OCI-LY3 (cell line): ENCODE results near the gene GOLT1A.

Experiments used
- H2AFZ ChIP-seq: fragments of 200-600, 300-600 bp; shearing (Covaris generic); 2 replicates; pipeline ENCODE4 v1.6.0; 2014; ENCODE audit warnings: antibody characterized with exemption, low read depth, low read length
- H3K27ac ChIP-seq: fragments of 200-600, 300-600 bp; sonication (generic); 2 replicates; pipeline ENCODE4 v1.5.1; 2014; ENCODE audit warnings: mild to moderate bottlenecking, low read length, moderate library complexity, mixed read lengths
- H3K27me3 ChIP-seq: fragments of 200-600, 300-600 bp; sonication (generic); 2 replicates; pipeline ENCODE4 v1.6.1; 2014; ENCODE audit warnings: low read depth, low read length, mixed read lengths
- H3K36me3 ChIP-seq: fragments of 200-600, 300-600 bp; sonication (generic); replicated peaks from 2 replicates; pipeline ENCODE3; 2014; ENCODE audit warnings: low read depth, low read length, mixed read lengths
- H3K4me1 ChIP-seq: fragments of 300-600, 200-600 bp; sonication (generic); 2 replicates; pipeline ENCODE4 v1.6.1; 2014; ENCODE audit warnings: low read length, mixed read lengths
- H3K4me2 ChIP-seq: fragments of 200-600, 300-600 bp; sonication (generic); 2 replicates; pipeline ENCODE4 v1.6.1; 2014; ENCODE audit warnings: low read length, mixed read lengths
- H3K4me3 ChIP-seq: fragments of 300-600, 200-600 bp; sonication (generic); 2 replicates; pipeline ENCODE4 v1.5.1; 2014; ENCODE audit warnings: antibody characterized with exemption, mild to moderate bottlenecking, low read length, moderate library complexity
- H3K79me2 ChIP-seq: fragments of 300-600, 200-600 bp; shearing (Covaris generic); 2 replicates; pipeline ENCODE4 v1.6.1; 2014; ENCODE audit warnings: mild to moderate bottlenecking, low read length, mixed read lengths
- H3K9ac ChIP-seq: fragments of 300-600, 200-600 bp; shearing (Covaris generic); 2 replicates; pipeline ENCODE4 v1.6.0; 2014; ENCODE audit warnings: mild to moderate bottlenecking, low read length, moderate library complexity
- H3K9me3 ChIP-seq: fragments of 200-600, 300-600 bp; shearing (Covaris generic); 2 replicates; pipeline ENCODE4 v1.6.1; 2014; ENCODE audit warnings: low read length, mixed read lengths; ENCODE audit not compliant: insufficient read depth
- H4K20me1 ChIP-seq: fragments of 200-600, 300-600 bp; sonication (generic); 2 replicates; pipeline ENCODE4 v1.6.1; 2016; ENCODE audit warnings: low read length, mixed read lengths; ENCODE audit not compliant: insufficient read depth
- EZH2phosphoT487 ChIP-seq: fragments of 200-600 bp; shearing (Covaris generic); IDR thresholded peaks from 2 replicates; pipeline ENCODE4 v1.6.1; 2018; ENCODE audit warnings: antibody characterized with exemption, mixed run types, low read depth
- TF ChIP-seq, protein P1 (sequence below): fragments of 200-600, 300-600 bp; sonication (generic); IDR thresholded peaks from 2 replicates; pipeline ENCODE4 v1.5.1; 2014; ENCODE audit warnings: antibody characterized with exemption, low read length, low read depth

Gene GOLT1A

DNA sequence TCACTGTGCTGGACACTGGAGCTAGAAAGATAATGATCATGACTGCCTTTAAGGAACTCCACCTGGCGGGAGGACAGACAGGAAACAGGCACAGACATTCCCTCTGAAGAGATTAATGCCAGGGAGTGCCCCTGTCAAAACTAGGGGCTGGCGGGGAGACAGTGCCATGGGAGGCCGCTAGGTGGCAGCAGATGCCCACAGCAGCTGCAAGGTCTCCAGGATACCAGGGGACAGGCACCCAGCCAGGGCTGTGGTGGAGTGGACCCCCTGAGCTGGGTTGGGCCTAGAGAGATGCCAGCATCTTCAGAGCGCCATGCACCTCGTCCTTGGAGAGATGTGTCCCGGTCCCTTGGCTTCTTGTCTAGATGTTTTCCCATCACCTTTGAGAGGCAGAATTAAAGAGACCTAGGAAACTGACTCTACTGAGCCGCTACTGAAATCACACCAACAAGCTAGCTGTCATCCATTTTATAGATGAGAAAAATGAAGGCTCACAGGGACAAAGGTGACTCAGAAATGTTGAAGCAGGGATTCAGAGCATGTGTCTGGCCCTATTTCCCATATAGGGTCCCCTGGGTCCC is 51.2 kb downstream of the GOLT1A start:
- peaks cover 24% of the 10 kb centered on the region for H3K27me3 ChIP-seq
- H3K79me2 ChIP-seq = no peaks in the 10 kb centered on the region
- no peaks in the 10 kb centered on the region for H3K4me1 ChIP-seq
- no peak overlapping the region for H2AFZ ChIP-seq
- H3K4me2 ChIP-seq = no peak overlapping the region
- no peak overlapping the region for H3K9ac ChIP-seq
- H4K20me1 ChIP-seq = no peaks in the 10 kb centered on the region
- no peak for TF ChIP-seq EZH2phosphoT487
- TF ChIP-seq, protein P1, sequence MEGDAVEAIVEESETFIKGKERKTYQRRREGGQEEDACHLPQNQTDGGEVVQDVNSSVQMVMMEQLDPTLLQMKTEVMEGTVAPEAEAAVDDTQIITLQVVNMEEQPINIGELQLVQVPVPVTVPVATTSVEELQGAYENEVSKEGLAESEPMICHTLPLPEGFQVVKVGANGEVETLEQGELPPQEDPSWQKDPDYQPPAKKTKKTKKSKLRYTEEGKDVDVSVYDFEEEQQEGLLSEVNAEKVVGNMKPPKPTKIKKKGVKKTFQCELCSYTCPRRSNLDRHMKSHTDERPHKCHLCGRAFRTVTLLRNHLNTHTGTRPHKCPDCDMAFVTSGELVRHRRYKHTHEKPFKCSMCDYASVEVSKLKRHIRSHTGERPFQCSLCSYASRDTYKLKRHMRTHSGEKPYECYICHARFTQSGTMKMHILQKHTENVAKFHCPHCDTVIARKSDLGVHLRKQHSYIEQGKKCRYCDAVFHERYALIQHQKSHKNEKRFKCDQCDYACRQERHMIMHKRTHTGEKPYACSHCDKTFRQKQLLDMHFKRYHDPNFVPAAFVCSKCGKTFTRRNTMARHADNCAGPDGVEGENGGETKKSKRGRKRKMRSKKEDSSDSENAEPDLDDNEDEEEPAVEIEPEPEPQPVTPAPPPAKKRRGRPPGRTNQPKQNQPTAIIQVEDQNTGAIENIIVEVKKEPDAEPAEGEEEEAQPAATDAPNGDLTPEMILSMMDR = peak; percentile 95
- H3K9me3 ChIP-seq = no peaks in the 10 kb centered on the region
- H3K36me3 ChIP-seq = no peaks in the 10 kb centered on the region
- H3K27ac ChIP-seq = no peak overlapping the region
- no peak overlapping the region for H3K4me3 ChIP-seq

DNA sequence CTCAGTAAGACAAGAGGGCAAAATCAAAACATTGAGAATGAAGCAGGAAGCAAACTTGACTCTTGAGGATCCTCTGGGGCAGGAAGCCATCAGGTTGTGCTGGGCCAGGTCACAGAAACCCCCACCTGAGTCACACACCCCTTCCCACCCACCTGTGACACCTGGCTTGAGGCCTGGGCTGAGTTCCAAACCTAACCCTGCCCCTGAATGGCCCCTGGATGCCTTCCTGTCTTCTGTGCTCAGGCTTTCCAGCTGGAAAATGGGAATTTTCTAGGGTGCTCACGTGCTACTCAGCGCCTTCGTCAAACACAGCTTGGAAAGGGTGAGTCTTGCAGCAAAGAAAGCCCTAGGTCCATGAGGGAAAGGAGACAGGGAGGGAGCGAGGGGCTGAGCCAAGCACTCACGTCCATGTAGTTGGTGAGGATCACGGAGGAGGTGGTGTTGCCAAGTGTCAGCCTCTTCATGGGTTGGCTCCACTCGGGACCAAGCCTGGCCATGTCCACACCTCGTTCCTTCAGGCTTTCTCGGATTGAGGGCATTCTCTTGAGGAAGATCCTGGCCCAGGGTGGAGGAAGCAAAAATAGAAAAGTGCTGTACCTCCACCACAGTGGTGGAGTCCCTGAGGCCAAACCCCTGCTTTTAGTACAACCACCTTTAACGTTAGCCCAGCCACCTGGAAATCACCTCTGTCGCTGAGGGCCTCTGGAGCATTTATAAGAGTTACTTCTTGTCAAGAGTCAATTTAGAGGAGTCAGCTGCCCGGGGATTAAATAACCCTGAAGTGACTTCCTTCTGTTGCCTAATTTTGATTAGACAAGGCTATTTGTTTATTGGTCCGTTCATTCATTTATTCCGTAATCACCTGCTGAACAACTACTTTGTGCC is 51.9 kb downstream of the GOLT1A start:
- TF ChIP-seq, protein P1 = no peak
- no peak for TF ChIP-seq EZH2phosphoT487
- Histone ChIP-seq H3K4me1 (no peaks in the 10 kb centered on the region), H2AFZ (no peak overlapping the region), H3K79me2 (no peaks in the 10 kb centered on the region), H3K4me3 (no peak overlapping the region), H3K4me2 (no peak overlapping the region), H3K9ac (no peak overlapping the region), H4K20me1 (no peaks in the 10 kb centered on the region), H3K27me3 (peaks cover 28% of the 10 kb centered on the region), H3K27ac (no peak overlapping the region), H3K36me3 (no peaks in the 10 kb centered on the region), H3K9me3 (no peaks in the 10 kb centered on the region)

DNA sequence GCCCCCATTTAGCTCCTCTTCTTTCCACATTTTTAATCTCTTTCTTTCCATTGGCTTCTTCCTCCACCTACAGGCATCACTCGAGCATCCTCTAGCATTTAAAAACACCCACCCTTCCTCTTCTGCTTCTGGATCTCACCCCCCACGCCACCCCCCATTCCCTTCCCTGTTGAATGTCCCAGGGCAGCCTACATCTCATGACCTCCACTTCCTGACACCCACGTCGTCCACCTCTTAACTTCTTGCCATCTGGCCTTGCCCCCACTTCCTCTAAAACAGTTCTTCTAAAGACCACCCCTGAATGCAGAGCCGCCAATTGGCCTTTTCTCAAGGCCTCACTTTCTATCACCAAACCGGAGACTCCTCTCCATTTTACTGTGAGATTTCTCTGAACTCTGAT is 55.8 kb downstream of the GOLT1A start:
- no peak overlapping the region for H3K27ac ChIP-seq
- H3K4me3 ChIP-seq = no peak overlapping the region
- TF ChIP-seq EZH2phosphoT487 = no peak
- TF ChIP-seq, protein P1 = no peak
- H3K9me3 ChIP-seq = no peaks in the 10 kb centered on the region
- H3K4me1 ChIP-seq = no peaks in the 10 kb centered on the region
- H3K9ac ChIP-seq = no peak overlapping the region
- peaks cover 28% of the 10 kb centered on the region for H3K27me3 ChIP-seq
- H2AFZ ChIP-seq = no peak overlapping the region
- H3K4me2 ChIP-seq = no peak overlapping the region
- no peaks in the 10 kb centered on the region for H3K79me2 ChIP-seq
- no peaks in the 10 kb centered on the region for H3K36me3 ChIP-seq
- no peaks in the 10 kb centered on the region for H4K20me1 ChIP-seq

DNA sequence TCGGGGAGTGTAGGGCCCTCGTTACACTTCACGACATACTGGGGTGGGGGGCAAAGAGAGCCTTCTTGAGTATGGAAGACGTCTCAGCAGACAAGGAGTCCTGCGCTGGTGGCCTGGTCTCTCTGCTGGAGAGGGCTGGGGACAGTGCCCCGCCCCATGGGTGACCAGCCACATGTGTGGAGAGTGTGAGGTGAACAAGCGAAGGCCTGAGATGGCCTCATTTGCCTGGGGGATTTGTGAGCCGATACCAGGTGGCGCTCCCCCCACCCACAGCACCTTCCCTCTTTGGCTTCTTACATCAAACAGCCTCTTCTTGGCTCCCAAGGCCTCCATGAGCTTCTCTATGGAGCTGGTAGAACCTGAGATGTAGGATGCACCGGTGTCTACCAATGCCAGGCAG is 57.9 kb downstream of the GOLT1A start:
- no peak overlapping the region for H3K27ac ChIP-seq
- no peaks in the 10 kb centered on the region for H3K36me3 ChIP-seq
- TF ChIP-seq, protein P1 = no peak
- TF ChIP-seq EZH2phosphoT487 = no peak
- no peaks in the 10 kb centered on the region for H3K79me2 ChIP-seq
- H3K4me3 ChIP-seq = no peak overlapping the region
- H3K4me2 ChIP-seq = no peak overlapping the region
- no peaks in the 10 kb centered on the region for H3K9me3 ChIP-seq
- no peaks in the 10 kb centered on the region for H3K4me1 ChIP-seq
- H2AFZ ChIP-seq = no peak overlapping the region
- peaks cover 21% of the 10 kb centered on the region for H3K27me3 ChIP-seq
- H4K20me1 ChIP-seq = no peaks in the 10 kb centered on the region
- H3K9ac ChIP-seq = no peak overlapping the region
